ENCODE results near the gene RIN3. TPM values are rescaled to one million over a fixed set of nuclear protein-coding genes. Genes with fewer than 3 reads are reported as not detected.
A peak's percentile ranks its signal among the peaks of the same experiment; 100 is the strongest.

Gene RIN3
- total RNA-seq, 4 donors from 2014 or later = 15.4 to 53.6 (median 39.7) TPM

- no peak overlapping the region for H3K4me3 ChIP-seq
- no peaks in the 10 kb centered on the region for H3K27me3 ChIP-seq
- peak in 1 of 3 donors; percentile 33 for DNase-seq
- H3K4me1 ChIP-seq = peaks cover 0 to 47% (median 10%) of the 10 kb centered on the region in 4 donors
- TF ChIP-seq POLR2A (IDR thresholded peaks at IDR 0.05) (no peak), CTCF (IDR thresholded peaks at IDR 0.05) (no peak)
- H3K27ac ChIP-seq = peak overlapping the region in 3 of 4 donors; percentile 2 to 52 (median 6)
- H3K36me3 ChIP-seq = no peaks in the 10 kb centered on the region
- no peaks in the 10 kb centered on the region for H3K9me3 ChIP-seq
Measured at GRCh38 chr14:92516966-92517506, 3.5 kb downstream of the RIN3 start.

GRCh38 chr14:92517761-92518160 lies 4.2 kb downstream of the RIN3 start:
- H3K4me1 ChIP-seq = peaks cover 0 to 42% (median 10%) of the 10 kb centered on the region in 4 donors
- H3K4me3 ChIP-seq = no peak overlapping the region
- no peaks in the 10 kb centered on the region for H3K36me3 ChIP-seq
- TF ChIP-seq CTCF (IDR thresholded peaks at IDR 0.05) (no peak), POLR2A (IDR thresholded peaks at IDR 0.05) (no peak)
- H3K27ac ChIP-seq = peak overlapping the region in 1 of 4 donors; percentile 6
- peak in 1 of 3 donors; percentile 29 for DNase-seq
- no peaks in the 10 kb centered on the region for H3K27me3 ChIP-seq
- H3K9me3 ChIP-seq = no peaks in the 10 kb centered on the region

- Histone ChIP-seq H3K4me3 (no peak overlapping the region), H3K36me3 (no peaks in the 10 kb centered on the region), H3K9me3 (no peaks in the 10 kb centered on the region), H3K27me3 (no peaks in the 10 kb centered on the region), H3K4me1 (peaks cover 0 to 46% (median 6%) of the 10 kb centered on the region in 4 donors), H3K27ac (peak overlapping the region in 3 of 4 donors; percentile 5 to 48 (median 38))
- DNase-seq = peak in 1 of 3 donors; percentile 49
- TF ChIP-seq CTCF (IDR thresholded peaks at IDR 0.05) (no peak), POLR2A (IDR thresholded peaks at IDR 0.05) (no peak)
Measured at GRCh38 chr14:92519246-92520101, 5.9 kb downstream of the RIN3 start.

GRCh38 chr14:92520102-92521057 lies 6.8 kb downstream of the RIN3 start:
- H3K4me1 ChIP-seq = peaks cover 0 to 49% (median 4%) of the 10 kb centered on the region in 4 donors
- H3K27ac ChIP-seq = peak overlapping the region in 1 of 4 donors; percentile 5
- H3K27me3 ChIP-seq = no peaks in the 10 kb centered on the region
- no peaks in the 10 kb centered on the region for H3K9me3 ChIP-seq
- no peaks in the 10 kb centered on the region for H3K36me3 ChIP-seq
- no peak overlapping the region for H3K4me3 ChIP-seq
- TF ChIP-seq CTCF (IDR thresholded peaks at IDR 0.05) (no peak), POLR2A (IDR thresholded peaks at IDR 0.05) (no peak)
- peak in 1 of 3 donors; percentile 70 for DNase-seq

- Histone ChIP-seq H3K27me3 (no peaks in the 10 kb centered on the region), H3K27ac (no peak overlapping the region), H3K4me3 (no peak overlapping the region), H3K4me1 (peaks cover 0 to 51% (median 2%) of the 10 kb centered on the region in 4 donors), H3K9me3 (no peaks in the 10 kb centered on the region), H3K36me3 (no peaks in the 10 kb centered on the region)
- no peak for DNase-seq
- TF ChIP-seq POLR2A (IDR thresholded peaks at IDR 0.05) (no peak), CTCF (IDR thresholded peaks at IDR 0.05) (no peak)
Measured at GRCh38 chr14:92521058-92521415, 7.5 kb downstream of the RIN3 start.

Measured in Peyer's patch (tissue), 4 donors.